Prostate gland (tissue), 2 donors: ENCODE data around the gene PPFIA2. TPM values are rescaled to one million over a fixed set of nuclear protein-coding genes. Genes with fewer than 3 reads are reported as not detected.

Experiments
- DNase-seq: peaks from one replicate; pipeline ENCODE4 v3.0.0-alpha.2; 2019; ENCODE audit warnings: low spot score
- H3K27ac ChIP-seq, 2 donors: fragments of 200-600 bp; sonication (generic); 2 replicates each; pipeline ENCODE4 v1.5.1; 2017 to 2019
- H3K27me3 ChIP-seq: fragments of 200-600 bp; sonication (generic); replicated peaks from 2 replicates; pipeline ENCODE4 v1.5.1; 2019; ENCODE audit not compliant: insufficient read depth
- H3K36me3 ChIP-seq, 2 donors: fragments of 200-600 bp; sonication (generic); 1 replicate in 1 of 2; 2 replicates in 1 of 2; pipeline versions ENCODE4 v1.5.1 to v1.8.1; 2017 to 2019
- H3K4me1 ChIP-seq: fragments of 200-600 bp; sonication (generic); replicated peaks from 2 replicates; pipeline ENCODE4 v1.5.1; 2019
- H3K4me3 ChIP-seq, 2 donors: fragments of 200-600 bp; sonication (generic); 2 replicates each; pipeline ENCODE4 v1.5.1; 2017 to 2019
- H3K9me3 ChIP-seq: fragments of 200-600 bp; sonication (generic); 2 replicates; pipeline ENCODE4 v1.5.1; 2017
- CTCF ChIP-seq, 4 experiments: fragments of 200-600 bp in 2 of 4; fragments of 450-650 bp in 2 of 4; sonication (generic) in 2 of 4; IDR thresholded peaks; 1 replicate in 3 of 4; 2 replicates in 1 of 4; pipeline ENCODE4 v1.5.1; 2016 to 2019; ENCODE audit warnings: antibody characterized with exemption in 4 of 4, mild to moderate bottlenecking in 2 of 4, moderate library complexity in 2 of 4
- POLR2A ChIP-seq: fragments of 450-650 bp; IDR thresholded peaks from one replicate; pipeline ENCODE4 v1.6.1; 2016; ENCODE audit warnings: antibody characterized with exemption, mild to moderate bottlenecking
- POLR2AphosphoS5 ChIP-seq: sonication (generic); formaldehyde crosslinking; IDR thresholded peaks from one replicate; pipeline ENCODE4 v1.6.1; 2017; ENCODE audit warnings: antibody characterized with exemption
- WGBS: methylation state at CpG from one replicate; pipeline ENCODE4 v1.1.5; 2018; 5-methylcytosine and 5-hydroxymethylcytosine counted together
- intact Hi-C: fragments of 100-400 bp; cut with DNase I; formaldehyde crosslinking; loops from one replicate; pipeline ENCODE4 v1.14.2; 2022
- total RNA-seq, 2 donors: library from RNA; depleted of rRNA; stranded (reverse); fragments of >200 nt; gene quantifications; one replicate each; pipeline ENCODE4 v1.1.0, GENCODE V29; 2016

PPFIA2 gene
- total RNA-seq, 2 donors from 2014 or later = 7.3 to 22.9 TPM

GRCh38 chr12:81378601-81379285 lies 380.4 kb downstream of the PPFIA2 start:
- TF ChIP-seq POLR2A (no peak), CTCF (IDR thresholded peaks at IDR 0.05) (no peak), POLR2AphosphoS5 (no peak)
- 39% methylated on average over 4 of the region's 4 CpGs for WGBS

GRCh38 chr12:81377771-81378170 lies 381.4 kb downstream of the PPFIA2 start:
- Histone ChIP-seq H3K9me3 (no peaks in the 10 kb centered on the region), H3K27ac (no peak overlapping the region), H3K4me3 (no peak overlapping the region), H3K36me3 (no peaks in the 10 kb centered on the region), H3K27me3 (no peaks in the 10 kb centered on the region), H3K4me1 (no peaks in the 10 kb centered on the region)
- TF ChIP-seq CTCF (IDR thresholded peaks at IDR 0.05) = no peak
- no peak for TF ChIP-seq POLR2AphosphoS5
- no peak for TF ChIP-seq POLR2A
- intact Hi-C loops = no loop called here
- 72% methylated on average over 4 of the region's 4 CpGs for WGBS
- no peak for DNase-seq

More at GRCh38 chr12:81378601-81379285, 380.4 kb downstream of the PPFIA2 start:
- no peak for DNase-seq
- H3K36me3 ChIP-seq = no peaks in the 10 kb centered on the region
- no peaks in the 10 kb centered on the region for H3K4me1 ChIP-seq
- no peak overlapping the region for H3K27ac ChIP-seq
- no peaks in the 10 kb centered on the region for H3K9me3 ChIP-seq
- no peaks in the 10 kb centered on the region for H3K27me3 ChIP-seq
- intact Hi-C loops = no loop called here
- no peak overlapping the region for H3K4me3 ChIP-seq

GRCh38 chr12:81375969-81376368 lies 383.2 kb downstream of the PPFIA2 start:
- intact Hi-C loops = no loop called here
- Histone ChIP-seq H3K27me3 (no peaks in the 10 kb centered on the region), H3K4me1 (no peaks in the 10 kb centered on the region), H3K4me3 (no peak overlapping the region), H3K36me3 (no peaks in the 10 kb centered on the region), H3K9me3 (no peaks in the 10 kb centered on the region), H3K27ac (no peak overlapping the region)
- TF ChIP-seq POLR2AphosphoS5 (no peak), POLR2A (no peak), CTCF (IDR thresholded peaks at IDR 0.05) (no peak)
- 85% methylated on average over 3 of the region's 3 CpGs for WGBS
- DNase-seq = no peak

GRCh38 chr12:81370456-81370855 lies 388.7 kb downstream of the PPFIA2 start:
- H3K9me3 ChIP-seq = no peaks in the 10 kb centered on the region
- DNase-seq = no peak
- no peak overlapping the region for H3K27ac ChIP-seq
- TF ChIP-seq CTCF (IDR thresholded peaks at IDR 0.05) (no peak), POLR2A (no peak), POLR2AphosphoS5 (no peak)
- intact Hi-C loops = no loop called here
- H3K4me1 ChIP-seq = no peaks in the 10 kb centered on the region
- WGBS = 79% methylated on average over 1 of the region's 1 CpG
- H3K36me3 ChIP-seq = no peaks in the 10 kb centered on the region
- H3K4me3 ChIP-seq = no peak overlapping the region
- H3K27me3 ChIP-seq = no peaks in the 10 kb centered on the region

- Histone ChIP-seq H3K4me3 (no peak overlapping the region), H3K4me1 (no peaks in the 10 kb centered on the region), H3K9me3 (no peaks in the 10 kb centered on the region), H3K27me3 (no peaks in the 10 kb centered on the region), H3K27ac (no peak overlapping the region), H3K36me3 (no peaks in the 10 kb centered on the region)
- intact Hi-C loops = no loop called here
- TF ChIP-seq CTCF (IDR thresholded peaks at IDR 0.05) (no peak), POLR2A (no peak), POLR2AphosphoS5 (no peak)
- DNase-seq = no peak
These were observed 390.0 kb downstream of the PPFIA2 start for GRCh38 chr12:81369175-81369574.
